KMS-11 (cell line): ENCODE measurements around the gene HOXB1.
A peak's percentile ranks its signal among the peaks of the same experiment; 100 is the strongest.

Experiments used
- H2AFZ ChIP-seq: fragments of 200-600 bp; sonication (generic); 2 replicates; pipeline ENCODE4 v1.6.1; 2016; ENCODE audit warnings: antibody characterized with exemption, mixed run types, low read depth
- H3K27ac ChIP-seq: fragments of 200-600 bp; sonication (generic); 2 replicates; pipeline ENCODE4 v1.6.1; 2016; ENCODE audit warnings: mild to moderate bottlenecking, mixed run types
- H3K27me3 ChIP-seq: fragments of 200-600 bp; sonication (generic); 2 replicates; pipeline ENCODE4 v1.6.1; 2017; ENCODE audit warnings: mild to moderate bottlenecking, low read depth, mixed run types, moderate library complexity; ENCODE audit not compliant: insufficient read depth
- H3K36me3 ChIP-seq: fragments of 200-600 bp; sonication (generic); 2 replicates; pipeline ENCODE4 v1.6.1; 2017; ENCODE audit warnings: mild to moderate bottlenecking, mixed run types; ENCODE audit not compliant: insufficient read depth
- H3K4me1 ChIP-seq: fragments of 200-600 bp; sonication (generic); 2 replicates; pipeline ENCODE4 v1.6.1; 2016; ENCODE audit warnings: mild to moderate bottlenecking, low read depth, mixed run types; ENCODE audit not compliant: poor library complexity, severe bottlenecking
- H3K4me2 ChIP-seq: fragments of 200-600 bp; sonication (generic); 2 replicates; pipeline ENCODE4 v1.7.0; 2016; ENCODE audit warnings: mild to moderate bottlenecking, mixed run types
- H3K4me3 ChIP-seq: fragments of 200-600 bp; sonication (generic); IDR thresholded peaks from 2 replicates; pipeline ENCODE4 v1.6.1; 2017; ENCODE audit warnings: low read depth, low read length, mixed read lengths; ENCODE audit not compliant: insufficient read depth
- H3K79me2 ChIP-seq: fragments of 200-600 bp; sonication (generic); 2 replicates; pipeline ENCODE4 v1.6.1; 2016; ENCODE audit warnings: low read depth, mixed run types; ENCODE audit not compliant: insufficient read depth
- H3K9ac ChIP-seq: fragments of 200-600 bp; sonication (generic); 2 replicates; pipeline ENCODE4 v1.6.1; 2016; ENCODE audit warnings: mild to moderate bottlenecking, mixed run types
- H4K20me1 ChIP-seq: fragments of 200-600 bp; sonication (generic); 2 replicates; pipeline ENCODE4 v1.6.1; 2016; ENCODE audit warnings: mild to moderate bottlenecking, mixed run types; ENCODE audit not compliant: insufficient read depth
- TF ChIP-seq, protein P1 (sequence below): fragments of 200-600 bp; sonication (generic); conservative IDR thresholded peaks from 2 replicates; pipeline ENCODE4 v1.6.1; 2017; ENCODE audit warnings: low read depth, mild to moderate bottlenecking, antibody characterized with exemption, low read length, moderate library complexity, mixed read lengths

HOXB1 gene

DNA sequence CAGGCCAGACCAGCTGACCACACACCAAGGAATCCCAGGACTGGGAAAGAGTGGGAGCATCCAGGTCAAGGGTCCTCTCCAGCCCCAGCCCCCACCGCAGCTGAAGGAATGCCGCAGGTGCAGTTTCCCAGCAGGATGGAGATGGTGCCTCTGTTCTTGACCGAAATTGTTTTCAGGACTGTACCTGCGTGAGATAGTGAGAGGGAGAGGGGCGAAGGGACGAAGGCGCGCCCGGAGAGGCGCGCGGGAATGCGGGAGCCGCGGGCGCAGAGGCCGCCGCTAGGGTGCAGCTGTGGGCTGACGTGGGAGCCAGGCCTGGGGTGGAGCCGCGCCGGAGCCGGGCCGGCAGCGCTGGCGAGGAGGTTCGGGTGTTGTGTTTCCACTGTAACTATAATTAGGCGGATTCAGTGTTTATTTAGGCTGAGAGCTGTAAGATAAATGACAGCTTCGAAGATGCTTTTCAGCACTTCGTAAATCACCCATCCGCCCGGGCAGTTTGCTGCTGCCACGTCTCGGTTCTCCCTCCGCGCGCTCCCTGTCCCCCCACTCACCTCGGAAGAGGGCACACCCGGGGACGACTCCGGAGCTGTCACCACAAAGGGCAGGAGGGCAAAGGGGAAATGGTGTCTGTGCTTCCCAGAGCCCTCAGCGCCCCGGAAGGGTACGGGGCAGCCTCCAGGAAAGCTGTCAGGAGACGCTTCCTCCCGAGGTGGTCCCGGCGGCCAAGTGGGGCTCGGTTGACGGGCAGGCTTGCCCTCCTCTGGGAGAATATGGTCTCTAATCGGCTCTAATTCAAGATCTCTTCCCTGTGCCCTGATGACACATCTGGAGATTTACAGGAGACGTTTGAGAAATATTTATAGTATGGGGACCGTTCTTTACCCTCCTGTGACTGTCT lies 38.2 kb downstream of the HOXB1 start:
- Histone ChIP-seq H3K4me2 (peak overlapping the region; percentile 94), H3K27ac (no peak overlapping the region), H3K79me2 (no peaks in the 10 kb centered on the region), H3K27me3 (no peaks in the 10 kb centered on the region), H4K20me1 (no peaks in the 10 kb centered on the region), H3K4me1 (peaks cover 12% of the 10 kb centered on the region), H3K4me3 (no peak overlapping the region), H3K9ac (peak overlapping the region; percentile 29; the same call in 1 of the 2 replicates), H3K36me3 (no peaks in the 10 kb centered on the region), H2AFZ (peak overlapping the region; percentile 99)
- TF ChIP-seq, protein P1, sequence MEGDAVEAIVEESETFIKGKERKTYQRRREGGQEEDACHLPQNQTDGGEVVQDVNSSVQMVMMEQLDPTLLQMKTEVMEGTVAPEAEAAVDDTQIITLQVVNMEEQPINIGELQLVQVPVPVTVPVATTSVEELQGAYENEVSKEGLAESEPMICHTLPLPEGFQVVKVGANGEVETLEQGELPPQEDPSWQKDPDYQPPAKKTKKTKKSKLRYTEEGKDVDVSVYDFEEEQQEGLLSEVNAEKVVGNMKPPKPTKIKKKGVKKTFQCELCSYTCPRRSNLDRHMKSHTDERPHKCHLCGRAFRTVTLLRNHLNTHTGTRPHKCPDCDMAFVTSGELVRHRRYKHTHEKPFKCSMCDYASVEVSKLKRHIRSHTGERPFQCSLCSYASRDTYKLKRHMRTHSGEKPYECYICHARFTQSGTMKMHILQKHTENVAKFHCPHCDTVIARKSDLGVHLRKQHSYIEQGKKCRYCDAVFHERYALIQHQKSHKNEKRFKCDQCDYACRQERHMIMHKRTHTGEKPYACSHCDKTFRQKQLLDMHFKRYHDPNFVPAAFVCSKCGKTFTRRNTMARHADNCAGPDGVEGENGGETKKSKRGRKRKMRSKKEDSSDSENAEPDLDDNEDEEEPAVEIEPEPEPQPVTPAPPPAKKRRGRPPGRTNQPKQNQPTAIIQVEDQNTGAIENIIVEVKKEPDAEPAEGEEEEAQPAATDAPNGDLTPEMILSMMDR = peak; percentile 58

- no peak overlapping the region for H3K27ac ChIP-seq
- H3K27me3 ChIP-seq = no peaks in the 10 kb centered on the region
- H3K36me3 ChIP-seq = no peaks in the 10 kb centered on the region
- no peak overlapping the region for H3K4me2 ChIP-seq
- TF ChIP-seq, protein P1 = no peak
- H3K79me2 ChIP-seq = no peaks in the 10 kb centered on the region
- H3K9ac ChIP-seq = no peak overlapping the region
- no peaks in the 10 kb centered on the region for H4K20me1 ChIP-seq
- peaks cover 12% of the 10 kb centered on the region for H3K4me1 ChIP-seq
- H2AFZ ChIP-seq = no peak overlapping the region
- H3K4me3 ChIP-seq = no peak overlapping the region
Measured at GRCh38 chr17:48491527-48492273, 39.1 kb downstream of the HOXB1 start.

- no peak overlapping the region for H3K27ac ChIP-seq
- TF ChIP-seq, protein P1 = no peak
Measured at GRCh38 chr17:48490451-48490892, 40.3 kb downstream of the HOXB1 start.

DNA sequence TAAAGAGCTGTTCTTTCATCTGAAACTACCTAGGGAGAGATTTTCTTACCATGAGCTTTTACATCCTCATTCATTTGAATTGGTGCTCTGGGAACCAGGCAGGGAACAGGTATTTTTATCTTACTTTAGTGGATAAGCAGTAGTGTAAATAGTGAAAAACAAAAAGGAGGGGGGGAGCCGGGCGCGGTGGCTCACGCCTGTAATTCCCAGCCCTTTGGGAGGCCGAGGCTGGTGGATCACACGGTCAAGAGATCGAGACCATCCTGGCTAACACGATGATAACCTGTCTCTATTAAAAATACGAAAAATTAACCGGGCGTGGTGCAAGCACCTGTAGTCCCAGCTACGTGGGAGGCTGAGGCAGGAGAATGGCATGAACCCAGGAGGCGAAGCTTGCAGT lies 41.0 kb downstream of the HOXB1 start:
- Histone ChIP-seq H3K36me3 (no peaks in the 10 kb centered on the region), H3K9ac (no peak overlapping the region), H3K4me1 (peaks cover 12% of the 10 kb centered on the region), H3K27ac (no peak overlapping the region), H3K4me3 (no peak overlapping the region), H3K27me3 (no peaks in the 10 kb centered on the region), H4K20me1 (no peaks in the 10 kb centered on the region), H3K79me2 (no peaks in the 10 kb centered on the region), H2AFZ (no peak overlapping the region), H3K4me2 (no peak overlapping the region)
- TF ChIP-seq, protein P1 = no peak

More at GRCh38 chr17:48490451-48490892, 40.3 kb downstream of the HOXB1 start:
- H3K79me2 ChIP-seq = no peaks in the 10 kb centered on the region
- no peaks in the 10 kb centered on the region for H4K20me1 ChIP-seq
- H2AFZ ChIP-seq = no peak overlapping the region
- no peaks in the 10 kb centered on the region for H3K27me3 ChIP-seq
- peaks cover 12% of the 10 kb centered on the region for H3K4me1 ChIP-seq
- H3K36me3 ChIP-seq = no peaks in the 10 kb centered on the region
- H3K4me3 ChIP-seq = no peak overlapping the region
- H3K9ac ChIP-seq = no peak overlapping the region
- no peak overlapping the region for H3K4me2 ChIP-seq
